Activated CD4-positive, alpha-beta T cell treated with anti-CD3 and anti-CD28 coated beads for 48 hours (primary cell): ENCODE data around the gene FAM227A.

ENCODE experiments used
- DNase-seq: peaks from one replicate; pipeline ENCODE4 v3.0.0-alpha.2; 2020

Gene FAM227A

DNA sequence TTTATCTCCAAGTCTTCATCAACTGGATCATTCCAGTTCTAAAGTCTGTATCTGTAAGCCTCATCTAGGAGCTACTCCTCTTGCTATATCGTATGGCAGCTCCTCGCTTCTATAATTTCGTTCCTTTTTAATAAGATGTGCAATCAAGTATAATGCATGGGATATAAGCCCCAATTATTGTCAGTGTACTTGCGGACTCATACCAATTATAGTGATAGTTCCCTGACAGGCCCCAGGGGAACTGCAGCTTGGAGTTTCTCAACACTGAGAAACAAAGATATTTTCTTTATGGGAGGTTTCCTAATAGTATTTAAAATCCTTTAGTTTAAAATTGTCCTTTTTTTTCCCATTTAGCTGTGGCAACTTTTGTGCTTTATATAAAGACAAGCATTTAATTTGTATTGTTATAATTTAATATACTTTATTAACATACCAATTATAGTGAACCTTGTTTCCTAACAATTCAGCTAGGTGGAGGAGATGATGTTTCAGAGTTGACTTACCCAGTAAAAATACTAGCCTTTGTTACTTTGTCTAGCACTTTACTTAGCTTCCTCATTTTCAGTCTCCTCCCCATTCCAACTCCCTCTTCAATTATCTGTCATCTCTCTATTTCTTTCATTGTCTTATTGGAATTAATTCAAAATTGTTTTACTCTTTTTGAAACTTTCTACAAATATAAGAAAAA lies 124.8 kb downstream of the FAM227A start:
- no peak for DNase-seq
